GF-D8 (cell line): ENCODE measurements around the gene EPHA6.
"Not testable (repeated sequence)": the region's sequence is repeated elsewhere in the genome, so short reads cannot be mapped to it uniquely, and the experiment has no call there.

ENCODE experiments used
- DNase-seq: peaks from one replicate; lab custom pipeline; 2025; lab: John Stamatoyannopoulos, UW

Gene EPHA6

DNA sequence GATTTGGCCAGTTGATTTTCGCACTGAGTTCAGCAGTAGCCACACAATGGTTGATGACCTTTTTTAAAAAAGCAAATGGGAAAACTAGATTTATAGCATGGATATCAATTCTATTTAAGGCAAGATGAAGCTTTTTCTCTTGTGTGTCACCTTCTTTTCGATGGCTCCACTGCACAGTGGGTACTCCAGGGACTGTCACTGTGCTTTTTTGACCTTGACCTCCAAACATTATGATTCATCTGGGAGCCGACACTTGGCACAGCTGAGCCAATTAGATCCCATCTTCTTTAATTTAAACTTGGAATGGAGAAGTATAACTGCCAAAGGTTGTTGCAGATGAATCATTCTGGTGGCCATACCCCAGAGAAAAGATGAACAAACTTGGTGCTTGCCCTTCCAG, 367.3 kb downstream of the EPHA6 start:
- no peak for DNase-seq

DNA sequence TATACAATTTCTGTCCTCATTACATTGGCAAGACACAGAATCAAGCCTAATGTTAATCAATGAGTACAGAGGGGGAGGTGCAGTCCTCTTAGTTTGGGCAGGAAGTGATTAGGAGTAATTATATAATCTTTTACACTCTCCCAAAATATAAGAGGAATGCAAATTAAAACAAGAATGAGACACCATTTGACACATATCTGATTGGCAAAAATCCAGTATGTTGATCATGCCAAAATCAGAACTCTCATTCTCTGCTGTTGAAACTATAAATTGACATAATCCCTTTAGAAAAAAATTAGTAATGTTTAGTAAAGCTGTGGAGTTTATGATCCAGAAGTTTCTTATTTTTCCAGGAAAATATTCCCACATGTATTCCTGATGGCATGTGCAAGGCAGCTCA, 373.4 kb downstream of the EPHA6 start:
- DNase-seq = no peak

DNA sequence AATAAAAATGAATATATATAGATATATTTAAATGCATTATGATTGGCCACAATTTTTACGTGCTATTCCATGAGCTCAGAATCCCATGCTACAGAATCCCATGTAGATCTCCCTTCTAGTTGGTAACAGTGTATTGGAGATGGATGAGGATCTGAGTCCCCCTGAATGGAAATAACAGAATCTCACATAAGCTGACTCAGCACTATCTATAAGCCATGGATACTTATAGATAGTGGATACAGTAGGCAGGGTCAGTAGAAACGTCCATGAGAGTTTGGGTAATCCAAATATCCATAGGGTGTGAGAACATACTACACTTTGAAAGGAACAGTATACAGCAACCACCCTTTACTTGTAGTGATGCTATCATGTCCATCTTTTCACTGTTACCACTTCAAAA, 375.4 kb downstream of the EPHA6 start:
- DNase-seq = no peak

DNA sequence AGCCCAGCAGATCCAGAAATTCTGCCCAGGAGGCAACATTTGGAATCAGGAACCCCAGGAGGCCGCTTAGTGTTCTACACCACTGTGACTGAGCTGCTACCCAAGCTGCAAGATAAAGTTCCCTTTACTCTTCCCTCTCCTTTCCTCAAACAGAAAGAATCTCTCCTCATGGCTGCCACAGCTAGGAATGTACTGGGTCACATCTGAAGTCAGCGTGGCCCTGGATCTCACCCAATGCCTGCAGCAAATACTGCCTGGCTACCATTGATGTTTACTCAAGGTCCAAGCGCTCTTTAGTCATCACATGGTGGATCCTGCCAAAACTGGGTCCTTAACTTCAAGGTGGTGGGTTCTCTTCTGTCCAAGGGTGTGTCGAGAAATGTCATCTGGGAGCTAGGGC, 382.7 kb downstream of the EPHA6 start:
- no peak for DNase-seq

DNA sequence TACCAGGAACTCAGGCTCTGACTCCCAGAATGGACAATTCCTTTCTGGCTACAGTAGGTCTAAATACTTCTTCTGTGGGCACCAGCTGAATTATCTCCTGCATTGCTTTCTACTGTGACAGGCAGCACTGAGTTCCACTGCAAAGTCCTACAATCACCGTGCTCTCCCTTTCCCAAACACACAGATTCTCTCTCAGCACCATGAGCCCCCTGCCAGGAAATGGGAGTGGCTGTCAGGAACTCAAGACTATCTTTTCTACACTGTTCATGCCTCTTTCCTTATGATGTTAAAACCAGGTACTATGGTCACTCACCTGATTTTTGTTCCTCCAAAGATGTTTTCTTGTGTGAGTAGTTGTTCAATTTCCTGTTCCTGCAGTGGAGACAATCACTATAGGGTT, 383.4 kb downstream of the EPHA6 start:
- DNase-seq = no peak

DNA sequence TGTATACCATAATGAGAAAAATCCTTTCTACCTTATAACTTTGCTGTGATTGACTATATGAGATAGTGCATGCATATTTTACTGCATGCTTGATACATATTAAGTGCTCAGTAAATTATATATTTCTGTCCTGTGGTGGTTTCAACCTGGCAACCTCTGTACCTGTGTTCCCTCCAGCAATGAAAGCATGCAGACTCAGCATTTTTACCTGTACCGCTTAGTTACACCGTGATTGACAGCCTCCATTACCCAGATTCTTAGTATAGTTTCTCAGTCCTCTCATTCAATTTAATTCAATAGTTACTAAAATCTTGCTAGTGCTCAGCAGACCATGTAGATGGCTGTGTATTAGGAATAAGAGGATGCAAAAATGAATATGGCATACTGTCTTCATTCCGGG, 386.0 kb downstream of the EPHA6 start:
- no peak for DNase-seq

DNA sequence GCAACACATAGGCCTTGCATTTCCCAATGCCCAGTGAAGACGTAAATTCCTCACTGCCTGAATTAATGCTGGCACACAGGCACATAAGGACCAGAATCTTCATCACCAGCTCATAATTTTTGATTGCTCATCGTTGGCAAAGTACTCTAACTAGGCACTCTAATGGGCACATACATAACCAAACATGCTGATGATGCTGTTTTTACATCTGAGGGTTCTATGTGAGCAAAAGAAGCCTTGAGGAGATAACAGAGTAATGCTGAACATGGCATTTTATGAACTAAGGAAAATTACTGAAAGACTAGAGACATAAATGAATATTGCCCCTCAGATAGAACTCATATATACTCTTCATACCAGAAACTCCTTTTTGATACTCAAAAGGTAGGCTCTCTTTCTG, 387.4 kb downstream of the EPHA6 start:
- DNase-seq = no peak

DNA sequence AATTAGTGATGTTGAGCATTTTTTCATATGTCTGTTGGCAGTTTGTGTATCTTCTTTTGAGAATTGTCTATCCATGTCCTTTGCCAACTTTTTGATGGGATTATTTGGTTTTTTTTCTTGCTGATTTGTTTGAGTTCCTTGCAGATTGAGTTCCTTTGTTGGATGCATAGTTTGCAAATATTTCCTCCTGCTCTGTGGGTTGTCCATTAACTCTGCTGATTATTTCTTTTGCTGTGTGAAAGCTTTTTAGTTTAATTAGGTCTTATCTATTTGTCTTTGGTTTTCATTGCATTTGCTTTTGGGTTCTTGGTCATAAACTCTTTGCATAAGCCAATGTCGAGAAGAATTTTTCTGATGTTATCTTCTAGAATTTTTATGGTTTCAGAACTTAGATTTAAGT, 414.6 kb downstream of the EPHA6 start:
- DNase-seq = no peak

DNA sequence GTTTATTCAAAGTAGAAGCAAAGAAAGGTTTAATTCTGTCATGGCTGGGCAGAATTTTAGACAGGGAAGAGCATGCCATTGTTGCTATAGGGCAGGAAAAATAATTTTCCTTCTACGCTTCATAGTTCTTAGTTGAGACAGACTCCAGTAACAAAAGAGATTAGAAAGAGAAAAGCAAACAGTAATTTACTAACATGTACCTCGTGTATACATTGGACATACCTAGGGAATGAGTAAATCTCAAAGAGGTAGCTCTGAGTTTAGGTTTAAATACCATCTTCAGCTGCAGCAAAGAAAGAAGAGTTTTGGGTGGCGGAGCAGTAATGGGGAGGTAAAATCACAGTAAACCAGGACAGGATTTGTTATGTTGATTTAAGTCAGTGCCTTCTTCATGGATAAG, 416.1 kb downstream of the EPHA6 start:
- DNase-seq = no peak

DNA sequence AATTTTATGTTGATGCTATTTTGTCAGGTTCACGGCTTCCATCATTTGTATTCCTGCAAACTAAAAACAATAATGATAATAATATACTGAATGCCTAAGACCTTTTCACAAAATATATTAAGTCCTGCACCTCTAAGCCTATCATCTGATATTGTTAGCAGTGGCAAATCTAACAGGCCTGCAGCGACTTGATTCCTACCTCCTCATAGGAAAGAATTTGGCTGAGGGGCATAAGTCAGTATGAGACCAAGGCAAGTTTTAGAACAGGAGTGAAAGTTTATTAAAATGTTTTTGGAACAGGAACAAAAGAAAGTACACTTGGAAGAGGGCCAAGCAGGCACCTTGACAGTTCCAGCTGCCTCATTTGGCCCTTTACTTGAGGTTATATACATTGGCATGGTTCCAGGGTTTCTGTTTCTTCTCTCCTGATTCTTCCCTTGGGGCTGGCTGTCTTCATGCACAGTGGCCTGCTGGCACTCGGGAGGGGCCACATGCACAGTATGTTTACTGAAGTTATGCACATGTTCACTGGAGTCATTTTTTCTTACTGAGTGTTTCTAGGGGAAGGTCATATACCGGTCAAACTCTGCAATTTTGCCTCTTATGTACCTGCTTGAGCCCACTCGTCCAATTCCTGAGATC, 418.1 kb downstream of the EPHA6 start:
- no peak for DNase-seq

DNA sequence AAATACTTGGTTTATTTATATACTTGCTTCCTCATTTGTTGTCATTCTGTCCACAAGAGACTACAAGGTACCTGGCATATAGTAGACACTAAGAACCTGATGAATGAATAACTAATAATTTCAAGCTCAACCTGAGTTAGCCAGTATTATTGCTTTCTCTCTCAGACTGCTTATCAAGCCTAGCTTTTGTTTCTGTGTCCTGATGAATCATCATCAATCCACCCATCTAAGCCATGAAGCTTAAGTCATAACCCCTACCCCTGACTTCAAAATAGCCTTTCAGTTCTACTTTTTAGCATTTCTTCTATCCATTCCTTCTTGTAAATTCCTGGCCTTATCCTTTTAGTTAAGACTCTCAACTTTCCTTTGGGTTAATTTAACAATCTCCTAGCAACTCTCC, 420.8 kb downstream of the EPHA6 start:
- DNase-seq = no peak

DNA sequence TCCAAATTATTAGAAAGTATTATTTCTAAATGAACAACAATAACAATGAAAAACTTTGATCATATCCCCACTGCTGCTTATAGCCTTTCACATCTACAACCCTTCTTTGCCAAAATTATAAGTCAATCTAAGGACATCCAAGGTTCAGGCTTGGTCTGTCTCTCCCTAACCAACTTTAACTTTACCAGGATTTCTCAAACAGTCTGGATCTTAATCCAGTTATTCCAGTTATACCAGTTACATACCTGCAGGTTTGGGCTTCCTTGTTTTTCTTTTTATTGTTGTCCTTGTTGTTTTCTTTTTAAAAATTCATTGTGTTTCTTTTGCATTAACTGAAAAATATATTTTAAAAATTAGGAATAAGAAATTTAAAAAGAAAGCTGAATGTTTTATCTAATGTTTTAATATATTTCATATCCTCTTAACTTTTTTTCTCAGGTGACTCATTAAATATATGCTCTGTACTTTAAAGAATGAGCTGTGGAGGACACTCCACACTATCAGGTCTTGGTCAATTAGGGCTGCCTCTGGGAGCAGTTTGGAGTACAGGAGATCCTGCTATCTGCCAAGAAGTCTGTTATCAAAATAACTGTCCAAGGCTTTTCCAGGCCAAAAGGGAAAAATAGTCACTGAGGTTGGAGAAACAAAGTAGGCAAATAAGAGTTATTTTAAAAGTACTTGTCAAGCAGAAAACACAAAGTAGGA, 421.4 kb downstream of the EPHA6 start:
- DNase-seq = no peak

DNA sequence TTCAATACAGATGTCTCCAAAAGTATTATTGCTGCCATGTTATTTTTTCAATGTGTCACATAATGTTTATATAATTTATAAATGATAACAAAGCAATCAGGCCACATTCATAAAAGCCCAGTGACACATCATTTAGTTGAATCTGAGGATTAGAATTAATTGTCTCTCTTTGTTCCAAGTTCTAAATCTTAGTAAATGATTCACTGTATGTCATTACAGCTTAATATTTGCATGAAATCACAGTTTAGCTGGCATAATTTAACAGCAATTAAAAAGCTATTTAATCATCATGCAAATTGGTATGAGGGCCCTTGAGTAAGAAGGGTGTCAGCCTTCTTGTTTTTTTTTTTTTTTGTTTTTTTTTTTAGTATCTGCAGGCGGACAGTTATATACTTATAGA, 427.0 kb downstream of the EPHA6 start:
- no peak for DNase-seq

DNA sequence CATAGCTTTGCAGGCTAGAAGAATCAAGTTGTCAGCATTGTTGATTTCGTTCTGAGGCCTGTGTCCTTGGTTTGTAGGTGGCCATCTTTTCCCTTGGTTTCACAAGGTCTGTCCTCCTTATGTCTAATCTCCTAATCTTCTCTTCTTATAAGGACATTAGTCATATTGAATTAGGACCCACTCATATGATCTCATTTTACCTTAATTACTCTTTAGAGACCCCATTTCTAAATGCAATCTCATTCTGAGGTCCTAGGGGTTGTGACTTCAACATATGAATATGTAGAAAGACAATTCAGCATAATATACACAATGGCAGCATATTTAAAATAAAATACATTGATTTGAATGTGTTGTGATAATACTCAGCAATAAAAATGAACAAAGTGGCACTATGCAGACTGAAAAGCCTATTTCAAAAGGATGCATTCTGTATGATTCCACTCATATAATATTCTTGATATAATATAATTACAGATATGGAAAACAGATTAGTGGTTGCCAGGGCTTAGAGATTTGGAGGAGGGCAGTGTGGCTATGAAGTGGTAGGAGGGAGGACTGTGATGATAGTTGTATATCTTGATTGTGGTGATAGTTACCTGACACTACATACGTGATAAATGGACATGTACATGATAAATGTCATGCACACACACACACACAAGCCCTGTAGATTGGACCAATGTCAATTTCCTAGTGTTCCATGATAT, 431.0 kb downstream of the EPHA6 start:
- no peak for DNase-seq

DNA sequence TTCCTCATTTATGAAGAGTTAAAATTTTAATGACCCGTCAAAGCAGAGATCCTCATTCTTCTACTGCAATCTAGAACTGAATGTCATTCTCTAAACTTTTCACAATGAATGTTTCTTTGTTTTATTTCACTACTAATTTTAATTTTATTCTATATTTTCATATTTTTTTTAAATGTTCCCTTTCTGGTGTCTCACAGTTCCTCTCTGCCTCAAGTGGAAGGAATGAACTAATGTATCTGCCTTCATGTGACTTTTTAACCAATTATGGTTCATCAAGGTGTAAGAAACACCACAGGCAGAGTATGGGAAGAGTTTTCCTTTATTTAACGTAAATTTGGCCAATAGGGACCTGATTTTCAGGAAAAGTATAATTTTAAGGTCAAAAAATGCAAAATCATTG, 441.7 kb downstream of the EPHA6 start:
- DNase-seq = no peak

DNA sequence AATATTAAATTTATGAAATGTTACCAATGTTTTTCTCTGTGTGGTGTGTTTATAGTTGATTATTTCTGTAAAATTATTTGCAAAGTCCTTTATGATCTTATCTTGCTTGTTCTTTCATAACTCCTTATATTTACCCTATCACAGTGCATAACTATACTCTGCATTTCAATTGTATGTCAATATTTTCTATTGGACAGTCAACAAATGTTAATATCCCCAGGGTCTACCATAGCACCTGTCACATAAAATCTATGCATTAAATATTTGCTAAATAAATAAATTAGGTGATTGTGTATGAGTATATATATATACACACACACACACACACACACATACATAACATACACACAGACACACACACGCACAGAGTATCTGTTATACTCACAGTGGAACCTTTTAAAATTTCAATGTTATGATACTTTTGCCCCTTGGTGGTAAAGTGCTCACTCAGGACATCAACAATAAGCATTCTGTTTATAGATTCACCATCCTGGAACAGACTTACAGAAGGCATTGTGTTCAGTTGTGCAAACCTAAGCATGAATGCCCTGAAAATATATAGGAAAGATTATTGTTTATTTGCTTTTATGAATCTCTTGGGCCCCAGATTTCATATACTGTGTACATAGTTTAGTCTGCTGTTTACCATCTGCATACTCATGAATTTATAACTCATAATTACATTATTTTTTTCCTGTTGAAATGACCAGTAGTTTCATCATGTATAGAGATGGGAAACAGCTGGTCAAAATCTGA, 443.7 kb downstream of the EPHA6 start:
- DNase-seq = no peak

DNA sequence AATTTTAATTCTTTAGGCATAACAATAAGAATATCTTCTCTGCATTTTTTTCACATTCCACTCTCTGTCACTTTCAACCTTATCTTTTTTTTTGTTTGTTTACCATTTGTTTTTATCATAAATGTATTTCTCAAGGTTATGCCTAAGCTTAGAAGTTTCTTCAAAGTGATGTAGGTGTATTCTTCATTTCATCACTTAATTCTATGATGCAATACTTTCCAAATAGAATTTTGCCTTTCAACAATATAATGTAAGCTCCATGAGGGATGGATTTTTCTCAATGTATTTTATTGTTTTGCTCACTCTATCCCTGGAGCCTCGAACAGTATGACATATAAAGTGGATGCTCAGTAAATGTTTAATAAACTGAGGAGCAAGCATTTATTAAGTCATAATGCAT, 444.9 kb downstream of the EPHA6 start:
- DNase-seq = no peak

DNA sequence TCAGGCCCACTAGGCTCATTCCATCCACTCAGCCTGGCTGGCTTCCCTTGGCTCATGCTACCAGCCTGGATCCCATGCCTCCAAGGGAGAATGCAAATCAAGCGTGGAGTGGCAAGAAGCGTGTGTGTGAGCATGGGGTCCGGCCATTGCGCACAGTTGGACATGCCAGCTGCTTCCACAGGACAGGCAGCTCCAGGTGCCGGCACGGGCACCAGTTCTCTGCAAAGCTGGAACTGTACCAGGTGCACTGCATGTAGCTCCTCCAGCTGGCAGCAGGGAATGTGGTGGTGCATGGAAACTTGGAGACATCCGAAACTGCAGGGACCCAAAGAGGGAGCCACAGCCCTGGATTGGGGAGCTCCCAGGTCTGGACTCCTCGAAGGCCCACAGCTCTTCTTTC, 449.8 kb downstream of the EPHA6 start:
- no peak for DNase-seq

DNA sequence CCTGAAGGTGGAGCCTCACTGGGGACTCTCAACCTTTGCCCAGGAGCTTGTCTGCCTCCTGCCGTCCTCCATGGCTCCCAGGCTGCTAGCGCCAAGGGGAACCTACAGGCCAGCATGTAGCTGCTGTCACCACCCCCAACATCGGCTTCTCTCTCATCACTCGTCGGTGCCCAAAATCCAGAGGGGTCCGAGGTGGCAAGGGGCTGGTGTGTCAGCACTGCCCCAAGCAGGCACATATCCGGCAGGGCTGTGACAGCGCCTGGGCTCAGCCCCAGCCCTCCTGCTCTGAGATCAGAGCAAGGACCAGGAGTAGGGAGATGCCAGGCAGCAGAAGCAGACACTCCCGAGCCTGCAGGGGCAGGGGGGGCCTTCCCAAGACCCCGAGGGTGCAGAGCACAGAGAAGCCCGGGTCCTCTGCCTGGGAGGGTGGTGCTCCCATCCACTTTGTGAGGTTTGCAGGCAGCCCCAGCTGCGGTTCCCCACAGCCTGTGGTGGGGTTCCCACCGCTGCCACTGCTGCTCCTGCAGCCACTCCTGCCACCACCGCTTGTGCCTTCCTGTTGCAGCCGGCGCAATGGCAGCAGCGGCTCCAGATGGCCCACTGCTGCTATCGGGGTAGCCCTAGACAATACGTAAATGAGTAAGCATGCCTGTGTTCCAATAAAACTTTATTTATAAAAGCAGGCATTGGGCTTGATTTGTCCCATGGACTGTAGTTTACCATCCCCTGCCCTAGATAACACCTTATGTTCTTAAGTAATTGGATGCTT, 451.0 kb downstream of the EPHA6 start:
- no peak for DNase-seq

DNA sequence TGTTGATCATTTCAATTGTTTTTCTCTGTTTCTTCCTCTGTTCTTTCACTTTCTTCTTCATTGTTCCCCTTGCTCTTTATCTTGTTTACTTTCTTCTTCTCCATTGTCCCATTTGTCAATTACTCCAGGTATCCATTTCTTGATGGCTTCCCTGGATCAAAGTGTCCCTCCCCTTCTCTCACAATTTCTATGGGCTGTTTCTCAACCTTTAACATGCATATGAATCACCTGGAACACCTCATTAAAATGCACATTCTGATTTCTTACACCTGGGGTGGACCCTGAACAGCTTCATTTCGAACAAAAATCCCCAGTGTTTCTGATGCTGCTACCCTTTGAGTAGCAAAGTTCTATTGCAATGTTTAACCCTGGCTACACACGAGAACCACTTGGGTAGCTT, 454.8 kb downstream of the EPHA6 start:
- DNase-seq = no peak

DNA sequence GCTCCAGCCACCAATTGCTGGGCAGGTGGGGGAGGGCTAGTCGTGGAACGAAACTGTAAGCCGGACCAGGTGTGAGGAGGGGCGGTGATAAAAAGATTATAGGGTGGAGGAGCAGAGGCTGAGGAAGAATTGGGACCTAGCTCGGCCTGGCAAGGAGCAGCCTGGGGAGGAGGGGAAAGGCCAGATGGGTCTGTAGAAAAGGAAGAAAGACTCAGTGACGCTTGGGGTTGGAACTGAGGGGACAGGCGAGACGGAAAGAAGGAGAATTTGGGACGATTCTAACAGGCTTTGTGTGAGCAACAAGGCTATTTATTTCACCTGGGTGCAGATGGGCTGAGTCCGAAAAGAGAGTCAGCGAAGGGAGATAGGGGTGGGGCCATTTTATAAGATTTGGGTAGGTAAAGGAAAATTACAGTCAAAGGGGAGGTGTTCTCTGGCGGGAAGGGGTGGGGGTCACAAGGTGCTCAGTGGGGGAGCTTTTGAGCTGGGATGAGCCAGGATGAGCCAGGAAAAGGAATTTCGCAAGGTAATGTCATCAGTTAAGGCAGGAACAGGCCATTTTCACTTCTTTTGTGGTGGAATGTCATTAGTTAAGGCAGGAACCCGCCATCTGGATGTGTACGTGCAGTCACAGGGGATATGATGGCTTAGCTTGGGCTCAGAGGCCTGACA, 462.6 kb downstream of the EPHA6 start:
- not testable (repeated sequence) for DNase-seq
